Sigmoid colon (tissue), 4 donors: ENCODE measurements around the gene FLVCR2.

Experiments
- CTCF ChIP-seq, 4 experiments: fragments of 450-650 bp in 3 of 4; fragments of 200-600 bp in 1 of 4; IDR thresholded peaks; one replicate each; pipeline ENCODE4 v1.5.1; 2016 to 2019; ENCODE audit warnings: antibody characterized with exemption in 4 of 4, mild to moderate bottlenecking in 3 of 4, moderate library complexity in 2 of 4
- EP300 ChIP-seq, 4 donors: sonication (generic); formaldehyde crosslinking; IDR thresholded peaks; one replicate each; pipeline ENCODE4 v1.6.1; 2017; ENCODE audit warnings: antibody characterized with exemption in 4 of 4
- POLR2AphosphoS5 ChIP-seq, 4 donors: sonication (generic); formaldehyde crosslinking; IDR thresholded peaks; one replicate each; pipeline ENCODE4 v1.6.1; 2017; ENCODE audit warnings: antibody characterized with exemption in 4 of 4

GRCh38 chr14:75625034-75625433 is 46.6 kb downstream of the FLVCR2 start:
- TF ChIP-seq POLR2AphosphoS5 (IDR thresholded peaks at IDR 0.05): no peak
- no peak for TF ChIP-seq CTCF (IDR thresholded peaks at IDR 0.05)
- no peak for TF ChIP-seq EP300 (IDR thresholded peaks at IDR 0.05)
